Ovary (tissue), 9 donors: ENCODE results near the gene CASKIN2. TPM values are rescaled to one million over a fixed set of nuclear protein-coding genes. Genes with fewer than 3 reads are reported as not detected.

Experiments
- DNase-seq, 5 donors: peaks; one replicate each; pipeline ENCODE4 v3.0.0-alpha.2; 2019 to 2020
- H3K27ac ChIP-seq, 2 donors: fragments of 200-600 bp; one replicate each; pipeline versions ENCODE4 v1.5.1 to v1.8.0; 2019 to 2022
- H3K27me3 ChIP-seq: fragments of 200-600 bp; one replicate; pipeline ENCODE4 v1.8.0; 2022
- H3K36me3 ChIP-seq: fragments of 200-600 bp; sonication (generic); one replicate; pipeline ENCODE4 v1.5.1; 2019
- H3K4me1 ChIP-seq: one replicate; pipeline ENCODE4 v1.8.1; 2013; ENCODE audit warnings: mild to moderate bottlenecking, moderate library complexity; ENCODE audit not compliant: insufficient read depth
- H3K4me3 ChIP-seq: fragments of 200-600 bp; sonication (generic); one replicate; pipeline ENCODE4 v1.5.1; 2017
- H3K9me3 ChIP-seq, 2 donors: fragments of 200-600 bp in 1 of 2; sonication (generic) in 1 of 2; one replicate each; pipeline versions ENCODE4 v1.5.1 to v1.8.1; 2013 to 2019; ENCODE audit warnings: mild to moderate bottlenecking in 1 of 2, moderate library complexity in 1 of 2
- CTCF ChIP-seq, 3 donors: fragments of 450-650 bp in 2 of 3; fragments of 200-600 bp in 1 of 3; IDR thresholded peaks; one replicate each; pipeline versions ENCODE4 v1.5.1 to v1.8.0; 2016 to 2022; ENCODE audit warnings: antibody characterized with exemption in 3 of 3, mild to moderate bottlenecking in 1 of 3
- EP300 ChIP-seq: sonication (generic); formaldehyde crosslinking; IDR thresholded peaks from one replicate; pipeline ENCODE4 v1.6.1; 2017; ENCODE audit warnings: antibody characterized with exemption
- POLR2A ChIP-seq: fragments of 450-650 bp; IDR thresholded peaks from one replicate; pipeline ENCODE4 v1.6.1; 2017; ENCODE audit warnings: antibody characterized with exemption, mild to moderate bottlenecking, moderate library complexity
- WGBS, 3 donors: extraction: QIAGEN DNeasy Blood & Tissue Kit in 1 of 3; methylation state at CpG; one replicate each; pipeline versions ENCODE4 v1.1.5 to v1.1.7; 2013 to 2017; 5-methylcytosine and 5-hydroxymethylcytosine counted together
- intact Hi-C, 4 donors: fragments of 100-400 bp; cut with DNase I; formaldehyde crosslinking; loops; one replicate each; pipeline versions ENCODE4 v1.11.0 to v1.15.1; 2022 to 2023
- polyA plus RNA-seq, 2 donors: library from polyadenylated mRNA; stranded (reverse); fragments of 200-250 nt in 1 of 2; fragments of 350-450 nt in 1 of 2; fragmentation: Illumina TruSeq in 1 of 2; extraction: RNeasy Lipid Tissue Mini Kit (QIAGEN cat#74804) in 1 of 2; gene quantifications; one replicate each; pipeline ENCODE4 v1.2.3, GENCODE V29; 2013 to 2014
- total RNA-seq, 7 donors: library from RNA; depleted of rRNA in 2 of 7; stranded (reverse); fragments of >200 nt in 2 of 7; fragmentation: NEBNext Ultra II Directional in 3 of 7; extraction: Animal tissue kit (Norgen Biotek cat#: 25700) in 3 of 7; gene quantifications; one replicate each; pipeline versions ENCODE4 v1.1.0 to v1.2.4, GENCODE V29; 2016 to 2023
- donor health status: DM: no; HTN: no; CAD: no; lungs with moderate emphysema.
- donor health status: DM: no; HTN: no; CAD: no.
- donor health status: Bipolar disorder and iron deficiency.
- donor health status: DM: yes; HTN: yes; CAD: no.
- donor health status: DM: no; HTN: no; CAD: no.
- donor health status: DM: yes; HTN: yes; CAD: no.

CASKIN2 gene
- total and polyA plus RNA-seq, 9 donors: 9.1 to 58.7 (median 36.8) TPM

DNA sequence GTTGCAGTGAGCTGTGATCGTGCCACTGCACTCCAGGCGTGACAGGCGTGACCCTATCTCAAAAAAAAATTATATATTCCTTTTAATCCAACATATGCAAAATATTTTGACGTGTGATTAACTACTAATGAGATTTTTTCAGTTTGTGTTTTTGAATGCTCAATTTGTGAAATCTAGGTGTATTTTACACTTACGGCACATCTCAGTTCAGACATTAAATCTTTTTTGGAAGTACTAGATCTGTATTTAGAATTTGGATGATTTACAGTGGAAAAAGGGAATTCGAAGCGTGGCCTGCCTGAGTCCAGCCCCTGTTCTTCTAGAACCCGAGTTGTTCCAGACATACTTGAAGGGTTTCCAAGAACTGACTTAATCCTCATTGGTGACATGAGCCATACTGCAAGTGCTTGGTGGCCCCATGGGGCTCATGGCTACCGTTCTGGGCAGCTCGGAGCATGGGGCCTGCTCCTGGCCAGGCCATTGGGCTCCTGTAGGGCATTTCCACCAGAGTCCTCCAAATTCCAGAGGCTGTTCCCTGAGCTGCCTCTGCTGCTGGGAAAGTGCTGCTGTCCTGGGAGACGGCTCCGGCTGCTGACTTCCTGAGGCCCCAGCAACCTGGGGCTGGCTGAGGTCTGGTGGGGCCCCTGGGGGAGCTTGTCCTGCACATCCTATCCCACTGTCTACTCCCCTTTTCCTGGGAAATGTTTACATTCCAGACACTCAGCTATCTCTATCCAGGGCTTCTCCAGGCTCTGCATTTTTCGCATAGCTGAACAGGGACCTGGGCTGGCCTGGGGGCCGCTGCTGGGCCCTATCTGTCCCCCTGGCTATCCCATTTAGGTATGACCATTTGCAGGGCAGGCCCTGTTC is 37.3 kb upstream of the CASKIN2 start:
- no peak overlapping the region for H3K4me3 ChIP-seq
- WGBS, 3 donors: 48 to 50% (median 49%) methylated on average over 14 of the region's 14 CpGs
- no peak for TF ChIP-seq EP300
- TF ChIP-seq CTCF (IDR thresholded peaks at IDR 0.05): no peak
- intact Hi-C loops: no loop called here
- no peaks in the 10 kb centered on the region for H3K36me3 ChIP-seq
- DNase-seq: peak in 2 of 5 donors; percentile 37 to 54
- H3K27me3 ChIP-seq: no peaks in the 10 kb centered on the region
- peaks cover 10% of the 10 kb centered on the region for H3K4me1 ChIP-seq
- H3K27ac ChIP-seq: peak overlapping the region in 1 of 2 donors; percentile 4
- no peaks in the 10 kb centered on the region for H3K9me3 ChIP-seq

GRCh38 chr17:75551266-75551665 is 35.9 kb upstream of the CASKIN2 start:
- no peak overlapping the region for H3K27ac ChIP-seq
- no peak for DNase-seq
- TF ChIP-seq POLR2A (no peak), EP300 (no peak), CTCF (IDR thresholded peaks at IDR 0.05) (no peak)
- H3K4me3 ChIP-seq: no peak overlapping the region
- no peaks in the 10 kb centered on the region for H3K27me3 ChIP-seq
- no peaks in the 10 kb centered on the region for H3K36me3 ChIP-seq
- WGBS, 3 donors: 83 to 86% (median 83%) methylated on average over 7 of the region's 7 CpGs
- intact Hi-C loops: no loop called here
- no peaks in the 10 kb centered on the region for H3K4me1 ChIP-seq
- no peaks in the 10 kb centered on the region for H3K9me3 ChIP-seq

DNA sequence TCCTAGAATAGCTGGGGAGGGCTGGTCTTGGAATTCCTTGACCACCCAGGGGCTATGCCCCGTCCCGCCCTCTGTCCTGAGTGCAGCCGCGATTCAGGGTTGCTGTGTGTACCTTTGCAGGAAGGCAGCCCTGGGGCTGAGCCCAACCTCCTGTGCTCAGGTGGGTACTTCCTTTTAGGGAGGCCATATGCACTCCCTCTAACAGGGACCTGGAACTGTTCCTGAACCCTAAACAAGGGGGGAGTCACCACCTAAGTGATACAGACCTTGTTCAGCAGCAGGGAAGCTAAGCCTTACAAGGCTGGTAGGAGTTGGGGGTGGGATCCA is 34.8 kb upstream of the CASKIN2 start:
- H3K4me3 ChIP-seq: no peak overlapping the region
- intact Hi-C loops: no loop called here
- DNase-seq: no peak
- TF ChIP-seq CTCF (IDR thresholded peaks at IDR 0.05) (no peak), POLR2A (no peak), EP300 (no peak)
- H3K27me3 ChIP-seq: no peaks in the 10 kb centered on the region
- no peak overlapping the region for H3K27ac ChIP-seq
- H3K4me1 ChIP-seq: no peaks in the 10 kb centered on the region
- H3K9me3 ChIP-seq: no peaks in the 10 kb centered on the region
- H3K36me3 ChIP-seq: no peaks in the 10 kb centered on the region
- 86 to 89% (median 86%) methylated on average over 4 of the region's 4 CpGs for WGBS, 3 donors

- 76 to 85% (median 78%) methylated on average over 21 to 22 of the region's 22 CpGs for WGBS, 3 donors
- Histone ChIP-seq H3K9me3 (no peaks in the 10 kb centered on the region), H3K27ac (no peak overlapping the region), H3K27me3 (no peaks in the 10 kb centered on the region), H3K4me3 (no peak overlapping the region), H3K36me3 (no peaks in the 10 kb centered on the region), H3K4me1 (no peaks in the 10 kb centered on the region)
- DNase-seq: no peak
- TF ChIP-seq POLR2A: no peak
- no peak for TF ChIP-seq EP300
- TF ChIP-seq CTCF (IDR thresholded peaks at IDR 0.05): no peak
- intact Hi-C loops: no loop called here
Observed at GRCh38 chr17:75549246-75550138, 34.2 kb upstream of the CASKIN2 start.
